ENCODE measurements around the gene TEKT3.

Gene TEKT3

DNA sequence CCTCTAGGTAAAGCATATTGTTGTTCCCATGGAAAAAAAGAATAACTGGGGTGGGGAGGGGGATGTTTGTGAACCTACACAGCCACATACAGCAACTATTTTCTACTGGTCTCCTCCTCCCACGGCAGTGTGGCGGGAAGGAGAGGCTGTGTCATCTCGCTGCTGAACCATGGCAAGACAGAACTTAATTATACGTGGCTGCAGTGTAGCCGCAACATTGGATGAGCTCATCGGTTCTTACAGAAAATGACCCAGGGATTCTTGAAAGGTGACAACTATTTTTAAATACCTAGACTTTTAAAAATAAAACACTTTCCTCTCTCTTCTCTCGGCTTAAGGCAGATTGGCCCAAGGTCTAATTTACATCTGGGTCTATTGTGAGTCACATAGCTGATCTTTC is 19.8 kb upstream of the TEKT3 start:
- TF ChIP-seq, protein P1, sequence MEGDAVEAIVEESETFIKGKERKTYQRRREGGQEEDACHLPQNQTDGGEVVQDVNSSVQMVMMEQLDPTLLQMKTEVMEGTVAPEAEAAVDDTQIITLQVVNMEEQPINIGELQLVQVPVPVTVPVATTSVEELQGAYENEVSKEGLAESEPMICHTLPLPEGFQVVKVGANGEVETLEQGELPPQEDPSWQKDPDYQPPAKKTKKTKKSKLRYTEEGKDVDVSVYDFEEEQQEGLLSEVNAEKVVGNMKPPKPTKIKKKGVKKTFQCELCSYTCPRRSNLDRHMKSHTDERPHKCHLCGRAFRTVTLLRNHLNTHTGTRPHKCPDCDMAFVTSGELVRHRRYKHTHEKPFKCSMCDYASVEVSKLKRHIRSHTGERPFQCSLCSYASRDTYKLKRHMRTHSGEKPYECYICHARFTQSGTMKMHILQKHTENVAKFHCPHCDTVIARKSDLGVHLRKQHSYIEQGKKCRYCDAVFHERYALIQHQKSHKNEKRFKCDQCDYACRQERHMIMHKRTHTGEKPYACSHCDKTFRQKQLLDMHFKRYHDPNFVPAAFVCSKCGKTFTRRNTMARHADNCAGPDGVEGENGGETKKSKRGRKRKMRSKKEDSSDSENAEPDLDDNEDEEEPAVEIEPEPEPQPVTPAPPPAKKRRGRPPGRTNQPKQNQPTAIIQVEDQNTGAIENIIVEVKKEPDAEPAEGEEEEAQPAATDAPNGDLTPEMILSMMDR (IDR thresholded peaks at IDR 0.05; ENCODE audit: low read depth, low read length, missing control alignments), result no peak
- in situ Hi-C loops (cut with HindIII; ENCODE audit: low sequenced_read_pairs), result no loop called here
- DNase-seq (ENCODE audit: low read depth), result no peak
- H3K4me3 ChIP-seq (ENCODE audit: low read depth, low read length), result no peak overlapping the region

DNA sequence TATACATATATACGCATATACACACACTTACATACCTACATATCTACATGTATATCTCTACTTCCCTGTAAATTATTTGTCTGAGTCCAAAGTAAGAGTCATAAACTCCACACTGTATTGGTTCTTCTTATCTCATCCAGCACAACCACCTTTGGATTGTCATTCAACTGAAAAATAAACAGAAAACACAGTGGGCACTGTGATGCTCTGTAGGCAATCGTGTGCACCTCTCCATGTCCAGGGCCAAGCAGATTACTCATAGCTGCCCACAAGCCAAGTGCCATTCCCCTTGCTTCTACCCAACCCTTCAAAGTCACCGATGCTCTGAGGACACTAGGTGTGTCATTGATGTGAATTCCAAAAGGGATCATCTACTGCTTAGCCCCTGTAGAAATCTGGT is 12.9 kb upstream of the TEKT3 start:
- TF ChIP-seq, protein P1 (IDR thresholded peaks at IDR 0.05; ENCODE audit: low read depth, low read length, missing control alignments), result no peak
- in situ Hi-C loops (cut with HindIII; ENCODE audit: low sequenced_read_pairs), result no loop called here
- DNase-seq (ENCODE audit: low read depth), result no peak
- H3K4me3 ChIP-seq (ENCODE audit: low read depth, low read length), result no peak overlapping the region

DNA sequence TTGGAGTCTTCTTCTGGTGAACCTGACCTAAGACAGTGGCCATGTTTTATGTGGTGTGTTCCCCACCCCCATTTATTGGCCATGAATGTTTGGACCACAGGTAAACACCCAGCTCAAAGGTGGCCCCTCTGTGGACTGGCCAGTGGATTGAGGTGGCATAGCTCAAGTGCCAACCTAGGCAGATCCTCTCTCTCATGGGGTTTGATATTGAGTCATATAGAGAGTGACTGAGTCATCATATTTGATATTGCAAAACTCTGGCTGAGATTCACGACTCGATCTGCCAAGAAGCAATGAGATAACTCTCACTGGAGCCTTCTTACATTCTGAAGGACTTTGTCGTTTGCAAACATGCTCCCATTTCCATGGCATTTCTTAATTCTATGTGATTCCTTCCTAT is 10.5 kb upstream of the TEKT3 start:
- TF ChIP-seq, protein P1 (IDR thresholded peaks at IDR 0.05; ENCODE audit: low read depth, low read length, missing control alignments), result no peak
- DNase-seq (ENCODE audit: low read depth), result peak; percentile 24
- H3K4me3 ChIP-seq (ENCODE audit: low read depth, low read length), result no peak overlapping the region
- in situ Hi-C loops (cut with HindIII; ENCODE audit: low sequenced_read_pairs), result no loop called here

DNA sequence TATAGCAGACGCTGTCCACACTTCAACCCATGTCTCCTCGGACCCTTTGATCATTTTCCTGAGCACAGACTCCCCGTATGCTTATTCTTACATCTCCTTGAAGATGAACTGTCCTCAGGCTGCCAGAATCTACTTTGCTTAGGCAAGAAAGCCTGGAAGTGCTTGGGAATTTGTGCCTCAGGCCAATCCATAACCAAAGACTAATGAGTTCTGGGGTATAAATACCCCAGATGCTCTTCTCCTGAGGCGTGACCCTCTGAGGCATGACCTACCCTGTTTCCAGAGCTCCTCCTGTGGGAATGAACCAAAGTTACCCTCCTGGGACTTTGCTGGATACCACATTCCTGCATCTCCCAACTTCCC is 10.1 kb upstream of the TEKT3 start:
- in situ Hi-C loops (cut with HindIII; ENCODE audit: low sequenced_read_pairs), result no loop called here
- no peak overlapping the region for H3K4me3 ChIP-seq (ENCODE audit: low read depth, low read length)
- no peak for DNase-seq (ENCODE audit: low read depth)
- TF ChIP-seq, protein P1 (IDR thresholded peaks at IDR 0.05; ENCODE audit: low read depth, low read length, missing control alignments), result no peak

- no peak for DNase-seq (ENCODE audit: low read depth)
- TF ChIP-seq, protein P1 (IDR thresholded peaks at IDR 0.05; ENCODE audit: low read depth, low read length, missing control alignments), result no peak
- no peak overlapping the region for H3K4me3 ChIP-seq (ENCODE audit: low read depth, low read length)
- in situ Hi-C loops (cut with HindIII; ENCODE audit: low sequenced_read_pairs), result no loop called here
Observed at GRCh38 chr17:15350777-15351477, 9.5 kb upstream of the TEKT3 start.

- DNase-seq (ENCODE audit: low read depth), result no peak
- in situ Hi-C loops (cut with HindIII; ENCODE audit: low sequenced_read_pairs), result no loop called here
- TF ChIP-seq, protein P1 (IDR thresholded peaks at IDR 0.05; ENCODE audit: low read depth, low read length, missing control alignments), result no peak
- H3K4me3 ChIP-seq (ENCODE audit: low read depth, low read length), result no peak overlapping the region
Observed at GRCh38 chr17:15349119-15349518, 7.7 kb upstream of the TEKT3 start.
